HG02885 (cell line): ENCODE results near the gene GNB4.

Source experiments
- ATAC-seq: cut with Tn5 transposase; IDR thresholded peaks from one replicate; pipeline ENCODE4 v1.9.1; 2021; ENCODE audit warnings: mild to moderate bottlenecking; ENCODE audit not compliant: unreplicated experiment, poor library complexity

GNB4 gene

GRCh38 chr3:179446501-179446900 lies 4.8 kb downstream of the GNB4 start:
- ATAC-seq, result no peak

- peak; percentile 92 for ATAC-seq
Measured at GRCh38 chr3:179438841-179439240, 12.4 kb downstream of the GNB4 start.

- ATAC-seq, result no peak
Measured at GRCh38 chr3:179436517-179436916, 14.8 kb downstream of the GNB4 start.

GRCh38 chr3:179432451-179432850 lies 18.8 kb downstream of the GNB4 start:
- ATAC-seq, result no peak

- peak; percentile 74 for ATAC-seq
Measured at GRCh38 chr3:179432021-179432420, 19.2 kb downstream of the GNB4 start.

- ATAC-seq, result no peak
Measured at GRCh38 chr3:179430277-179430870, 20.9 kb downstream of the GNB4 start.

- ATAC-seq, result no peak
Measured at GRCh38 chr3:179428876-179429548, 22.3 kb downstream of the GNB4 start.

- no peak for ATAC-seq
Measured at GRCh38 chr3:179425075-179425474, 26.2 kb downstream of the GNB4 start.

- ATAC-seq, result no peak
Measured at GRCh38 chr3:179421500-179421899, 29.8 kb downstream of the GNB4 start.

GRCh38 chr3:179418610-179419009 lies 32.7 kb downstream of the GNB4 start:
- no peak for ATAC-seq

GRCh38 chr3:179416681-179417080 lies 34.6 kb downstream of the GNB4 start:
- ATAC-seq, result no peak

- ATAC-seq, result no peak
Measured at GRCh38 chr3:179415377-179415776, 35.9 kb downstream of the GNB4 start.

GRCh38 chr3:179414804-179415203 lies 36.5 kb downstream of the GNB4 start:
- no peak for ATAC-seq

GRCh38 chr3:179410999-179411398 lies 40.3 kb downstream of the GNB4 start:
- ATAC-seq, result no peak

- ATAC-seq, result no peak
Measured at GRCh38 chr3:179410331-179410730, 40.9 kb downstream of the GNB4 start.

GRCh38 chr3:179404307-179404706 lies 47.0 kb downstream of the GNB4 start:
- ATAC-seq, result no peak

GRCh38 chr3:179402963-179403362 lies 48.3 kb downstream of the GNB4 start:
- no peak for ATAC-seq

- ATAC-seq, result no peak
Measured at GRCh38 chr3:179401561-179401960, 49.7 kb downstream of the GNB4 start.

GRCh38 chr3:179398574-179399231 lies 52.6 kb downstream of the GNB4 start:
- ATAC-seq, result no peak

GRCh38 chr3:179391906-179392305 lies 59.4 kb downstream of the GNB4 start:
- peak; percentile 72 for ATAC-seq

- ATAC-seq, result no peak
Measured at GRCh38 chr3:179376474-179376873, 74.8 kb downstream of the GNB4 start.
